CD14-positive monocyte (primary cell): ENCODE data around the gene STAP2. TPM values are rescaled to one million over a fixed set of nuclear protein-coding genes. Genes with fewer than 3 reads are reported as not detected.

Source experiments
- DNase-seq, 3 donors: peaks; one replicate each; pipeline ENCODE4 v3.0.0-alpha.2; 2011 to 2022
- H2AFZ ChIP-seq: 2 replicates; pipeline ENCODE4 v1.6.0; 2012; ENCODE audit warnings: mild to moderate bottlenecking, low read depth, low read length, inconsistent platforms; ENCODE audit not compliant: insufficient read depth, poor library complexity, severe bottlenecking
- H3K27ac ChIP-seq, 2 donors: 1 replicate in 1 of 2; 2 replicates in 1 of 2; pipeline ENCODE4 v1.5.1; 2012 to 2013; ENCODE audit warnings: low read length in 2 of 2, control low read depth in 1 of 2, inconsistent platforms in 1 of 2, low read depth in 1 of 2, mild to moderate bottlenecking in 1 of 2
- H3K27me3 ChIP-seq, 2 donors: one replicate each; pipeline versions ENCODE4 v1.6.0 to v1.6.1; 2011 to 2013; ENCODE audit warnings: low read length in 2 of 2; ENCODE audit not compliant: control insufficient read depth in 2 of 2, insufficient read depth in 2 of 2
- H3K36me3 ChIP-seq, 2 donors: replicated peaks in 1 of 2; 1 replicate in 1 of 2; 2 replicates in 1 of 2; pipeline versions ENCODE4 v1.5.1 to v1.6.1; 2012 to 2013; ENCODE audit warnings: low read length in 2 of 2, control low read depth in 1 of 2, inconsistent platforms in 1 of 2, mild to moderate bottlenecking in 1 of 2; ENCODE audit not compliant: insufficient read depth in 2 of 2, control insufficient read depth in 1 of 2
- H3K4me1 ChIP-seq, 2 donors: 1 replicate in 1 of 2; 2 replicates in 1 of 2; pipeline versions ENCODE4 v1.5.1 to v1.6.1; 2012 to 2013; ENCODE audit warnings: low read length in 2 of 2, control low read depth in 1 of 2, inconsistent platforms in 1 of 2, mild to moderate bottlenecking in 1 of 2, moderate library complexity in 1 of 2; ENCODE audit not compliant: insufficient read depth in 2 of 2, control insufficient read depth in 1 of 2
- H3K4me2 ChIP-seq: replicated peaks from 2 replicates; pipeline ENCODE3; 2012; ENCODE audit warnings: low read length, moderate library complexity, mild to moderate bottlenecking; ENCODE audit not compliant: poor library complexity, severe bottlenecking; ENCODE audit errors: extremely low read depth
- H3K4me3 ChIP-seq, 3 experiments: fragments of 200-600 bp in 1 of 3; sonication (generic) in 1 of 3; replicated peaks in 1 of 3; 1 replicate in 2 of 3; 2 replicates in 1 of 3; pipeline ENCODE4 v1.5.1; 2011 to 2013; ENCODE audit warnings: low read length in 3 of 3, mild to moderate bottlenecking in 3 of 3, control low read depth in 2 of 3, low read depth in 2 of 3, inconsistent platforms in 1 of 3, moderate library complexity in 1 of 3
- H3K79me2 ChIP-seq: 2 replicates; pipeline ENCODE4 v1.6.0; 2012; ENCODE audit warnings: mild to moderate bottlenecking, control low read depth, inconsistent platforms, low read length, moderate library complexity; ENCODE audit not compliant: insufficient read depth
- H3K9ac ChIP-seq: 2 replicates; pipeline ENCODE4 v1.6.0; 2017; ENCODE audit warnings: low read length, mild to moderate bottlenecking; ENCODE audit not compliant: insufficient read depth, poor library complexity, severe bottlenecking
- H3K9me3 ChIP-seq, 2 donors: replicated peaks in 1 of 2; 1 replicate in 1 of 2; 2 replicates in 1 of 2; pipeline versions ENCODE4 v1.5.1 to v1.6.1; 2012 to 2013; ENCODE audit warnings: low read length in 2 of 2, control low read depth in 1 of 2; ENCODE audit not compliant: control insufficient read depth in 1 of 2, insufficient read depth in 1 of 2
- H4K20me1 ChIP-seq: 2 replicates; pipeline ENCODE4 v1.6.0; 2012; ENCODE audit warnings: mild to moderate bottlenecking, low read length, control low read depth, moderate library complexity; ENCODE audit not compliant: insufficient read depth
- H3K27ac Mint-ChIP-seq, 7 donors: one replicate each; pipeline ENCODE4 v1.8.0; 2020; ENCODE audit warnings: mild to moderate bottlenecking in 7 of 7, mixed read lengths in 7 of 7, moderate library complexity in 6 of 7, inconsistent platforms in 2 of 7
- H3K27me3 Mint-ChIP-seq, 3 donors: one replicate each; pipeline ENCODE4 v1.8.0; 2021 to 2022; ENCODE audit warnings: low read depth in 3 of 3, mild to moderate bottlenecking in 3 of 3, mixed read lengths in 3 of 3, moderate library complexity in 3 of 3, inconsistent platforms in 1 of 3
- H3K36me3 Mint-ChIP-seq, 2 donors: one replicate each; pipeline ENCODE4 v1.8.0; 2020; ENCODE audit warnings: mixed read lengths in 2 of 2, inconsistent platforms in 1 of 2, mild to moderate bottlenecking in 1 of 2
- H3K4me1 Mint-ChIP-seq: one replicate; pipeline ENCODE4 v1.8.0; 2020; ENCODE audit warnings: mild to moderate bottlenecking, mixed read lengths
- H3K4me3 Mint-ChIP-seq, 2 donors: one replicate each; pipeline ENCODE4 v1.8.0; 2020; ENCODE audit warnings: mild to moderate bottlenecking in 2 of 2, mixed read lengths in 2 of 2, moderate library complexity in 1 of 2
- H3K9me3 Mint-ChIP-seq, 7 donors: one replicate each; pipeline ENCODE4 v1.8.0; 2020 to 2022; ENCODE audit warnings: mixed read lengths in 7 of 7, mild to moderate bottlenecking in 6 of 7, moderate library complexity in 6 of 7, inconsistent platforms in 2 of 7
- WGBS: methylation state at CpG from one replicate; pipeline ENCODE4 v1.1.5; 2013; ENCODE audit warnings: missing lambda C conversion rate; ENCODE audit not compliant: insufficient coverage; 5-methylcytosine and 5-hydroxymethylcytosine counted together
- intact Hi-C, 2 donors: fragments of 100-400 bp; cut with micrococcal nuclease; formaldehyde crosslinking; loops; one replicate each; pipeline versions ENCODE4 v1.15.0 to v1.15.1; 2023
- polyA plus RNA-seq, 3 donors: library from polyadenylated mRNA; depleted of rRNA in 1 of 3; unstranded in 2 of 3; stranded (reverse) in 1 of 3; fragments of 300-500 nt in 2 of 3; fragments of >200 nt in 1 of 3; fragmentation: Illumina TruSeq in 2 of 3; gene quantifications; 1 replicate in 2 of 3; 2 replicates in 1 of 3; pipeline ENCODE4 v1.2.3, GENCODE V29; 2012 to 2021
- TF ChIP-seq, protein P1 (sequence below): fragments of 200-600 bp; IDR thresholded peaks from one replicate; pipeline ENCODE4 v1.8.0; 2022; ENCODE audit warnings: antibody characterized with exemption, mild to moderate bottlenecking

Gene STAP2
- polyA plus RNA-seq, 3 donors: 0.11 to 0.17 TPM; not detected in 1

DNA sequence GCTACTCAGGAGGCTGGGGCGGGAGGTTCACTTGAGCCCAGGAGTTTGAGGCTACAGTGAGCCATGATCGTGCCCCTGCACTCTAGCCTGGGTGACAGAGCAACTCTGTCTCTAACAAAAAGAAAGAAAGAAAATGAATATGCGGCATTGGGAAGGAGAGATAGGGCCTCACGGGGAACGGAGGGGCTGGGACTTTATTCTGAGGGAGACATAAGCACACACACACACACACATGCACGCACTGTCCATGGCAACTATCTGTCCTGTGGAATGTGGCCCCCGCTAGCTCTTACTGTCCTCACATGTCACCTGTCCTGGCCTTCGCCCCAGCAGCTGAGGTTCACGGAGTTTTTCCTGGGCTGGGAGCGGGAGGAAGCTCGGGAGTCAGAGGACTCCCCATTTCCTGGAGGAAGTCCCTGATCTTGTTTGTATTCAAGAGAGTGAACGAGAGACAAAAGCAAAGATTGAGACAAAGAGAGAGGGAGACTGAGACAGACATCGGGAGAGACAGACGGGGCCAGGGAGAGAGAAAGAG is 654 bp downstream of the STAP2 start:
- Histone ChIP-seq H3K9ac (peak overlapping the region; percentile 49), H3K27me3 (no peaks in the 10 kb centered on the region), H2AFZ (peak overlapping the region; percentile 96), H3K27ac (peak overlapping the region in 1 of 2 donors; percentile 6), H4K20me1 (no peaks in the 10 kb centered on the region), H3K9me3 (no peaks in the 10 kb centered on the region), H3K4me2 (peak overlapping the region; percentile 84), H3K36me3 (no peaks in the 10 kb centered on the region), H3K79me2 (no peaks in the 10 kb centered on the region), H3K4me3 (peak overlapping the region; percentile 46 to 76 (median 63)), H3K4me1 (peaks cover 17 to 24% of the 10 kb centered on the region in 2 donors)
- H3K27ac Mint-ChIP-seq: peak overlapping the region; percentile 13 to 85 (median 78)
- peaks cover 21% of the 10 kb centered on the region for H3K4me1 Mint-ChIP-seq
- H3K36me3 Mint-ChIP-seq: no peaks in the 10 kb centered on the region
- 11% methylated on average over 10 of the region's 14 CpGs for WGBS
- TF ChIP-seq, protein P1, sequence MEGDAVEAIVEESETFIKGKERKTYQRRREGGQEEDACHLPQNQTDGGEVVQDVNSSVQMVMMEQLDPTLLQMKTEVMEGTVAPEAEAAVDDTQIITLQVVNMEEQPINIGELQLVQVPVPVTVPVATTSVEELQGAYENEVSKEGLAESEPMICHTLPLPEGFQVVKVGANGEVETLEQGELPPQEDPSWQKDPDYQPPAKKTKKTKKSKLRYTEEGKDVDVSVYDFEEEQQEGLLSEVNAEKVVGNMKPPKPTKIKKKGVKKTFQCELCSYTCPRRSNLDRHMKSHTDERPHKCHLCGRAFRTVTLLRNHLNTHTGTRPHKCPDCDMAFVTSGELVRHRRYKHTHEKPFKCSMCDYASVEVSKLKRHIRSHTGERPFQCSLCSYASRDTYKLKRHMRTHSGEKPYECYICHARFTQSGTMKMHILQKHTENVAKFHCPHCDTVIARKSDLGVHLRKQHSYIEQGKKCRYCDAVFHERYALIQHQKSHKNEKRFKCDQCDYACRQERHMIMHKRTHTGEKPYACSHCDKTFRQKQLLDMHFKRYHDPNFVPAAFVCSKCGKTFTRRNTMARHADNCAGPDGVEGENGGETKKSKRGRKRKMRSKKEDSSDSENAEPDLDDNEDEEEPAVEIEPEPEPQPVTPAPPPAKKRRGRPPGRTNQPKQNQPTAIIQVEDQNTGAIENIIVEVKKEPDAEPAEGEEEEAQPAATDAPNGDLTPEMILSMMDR: no peak
- H3K4me3 Mint-ChIP-seq: peak overlapping the region; percentile 96 to 97
- no peak for DNase-seq
- intact Hi-C loops: loop anchor here in 1 of 2 donors (10.0 kb wide), 1 partner anchor 93 kb away; the partner anchor contains the start of gene YJU2
- peaks cover 1 to 14% (median 12%) of the 10 kb centered on the region in 3 donors for H3K27me3 Mint-ChIP-seq
- peaks cover 0 to 7% (median 0%) of the 10 kb centered on the region in 7 donors for H3K9me3 Mint-ChIP-seq

DNA sequence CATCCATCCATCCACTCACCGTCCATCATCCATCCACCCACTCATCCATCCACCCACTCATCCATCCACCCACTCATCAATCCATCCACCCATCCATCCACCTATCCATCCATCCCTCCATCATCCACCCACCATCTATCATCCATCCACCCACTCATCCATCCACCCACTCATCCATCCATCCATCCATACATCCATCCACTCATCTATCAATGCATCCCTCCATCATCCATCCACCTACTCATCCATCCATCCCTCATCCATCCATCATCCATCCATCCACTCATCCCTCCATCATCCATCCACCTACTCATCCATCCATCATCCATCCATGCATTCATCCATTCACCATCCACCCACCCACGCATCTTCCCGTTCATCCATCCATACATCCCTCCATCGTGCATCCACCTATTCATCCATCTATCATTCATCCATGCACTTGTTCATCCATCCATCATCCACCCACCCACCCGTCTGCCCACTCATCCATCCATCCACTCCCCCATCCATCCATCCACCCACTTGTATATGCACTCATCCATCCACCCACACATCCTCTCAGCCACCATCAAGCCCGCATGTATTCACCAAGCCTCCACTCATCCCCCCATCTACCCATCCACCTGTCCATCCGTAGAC is 3.6 kb downstream of the STAP2 start:
- peaks cover 0 to 7% (median 0%) of the 10 kb centered on the region in 7 donors for H3K9me3 Mint-ChIP-seq
- TF ChIP-seq, protein P1: no peak
- Histone ChIP-seq H3K9me3 (no peaks in the 10 kb centered on the region), H3K4me1 (peaks cover 12 to 15% of the 10 kb centered on the region in 2 donors), H3K4me3 (no peak overlapping the region), H2AFZ (no peak overlapping the region), H3K4me2 (no peak overlapping the region), H3K79me2 (no peaks in the 10 kb centered on the region), H3K9ac (no peak overlapping the region), H4K20me1 (no peaks in the 10 kb centered on the region), H3K36me3 (no peaks in the 10 kb centered on the region), H3K27me3 (no peaks in the 10 kb centered on the region), H3K27ac (no peak overlapping the region)
- no peaks in the 10 kb centered on the region for H3K36me3 Mint-ChIP-seq
- intact Hi-C loops: loop anchor here in 1 of 2 donors (10.0 kb wide), 1 partner anchor 90 kb away; the partner anchor contains the start of gene YJU2
- no peak for DNase-seq
- 99% methylated on average over 5 of the region's 7 CpGs for WGBS
- H3K4me1 Mint-ChIP-seq: peaks cover 15% of the 10 kb centered on the region
- H3K4me3 Mint-ChIP-seq: no peak overlapping the region
- H3K27me3 Mint-ChIP-seq: peaks cover 1 to 13% (median 9%) of the 10 kb centered on the region in 3 donors
- H3K27ac Mint-ChIP-seq: no peak overlapping the region
